Mesenchymal stem cell (in vitro differentiated cells and primary cell): ENCODE results near the gene KIAA1328.
A peak's percentile ranks its signal among the peaks of the same experiment; 100 is the strongest.

Experiments used
- DNase-seq: peaks from one replicate; pipeline ENCODE4 v3.0.0-alpha.2; 2013
- H2AFZ ChIP-seq: one replicate; pipeline ENCODE4 v1.6.1; 2013; ENCODE audit warnings: low read depth, mild to moderate bottlenecking, control low read depth, inconsistent platforms, low read length, moderate library complexity
- H2AK5ac ChIP-seq: 2 replicates; pipeline ENCODE4 v1.6.1; 2013; ENCODE audit warnings: low read length, moderate library complexity, mild to moderate bottlenecking, inconsistent platforms; ENCODE audit not compliant: severe bottlenecking
- H2BK120ac ChIP-seq: one replicate; pipeline ENCODE4 v1.6.1; 2013; ENCODE audit warnings: low read depth, mild to moderate bottlenecking, inconsistent platforms, low read length, moderate library complexity
- H2BK12ac ChIP-seq, 2 experiments: one replicate each; pipeline ENCODE4 v1.6.1; 2013; ENCODE audit warnings: inconsistent platforms in 2 of 2, low read length in 2 of 2, mild to moderate bottlenecking in 2 of 2, moderate library complexity in 2 of 2, control low read depth in 1 of 2
- H2BK15ac ChIP-seq: one replicate; pipeline ENCODE4 v1.6.1; 2013; ENCODE audit warnings: mild to moderate bottlenecking, low read depth, inconsistent platforms; ENCODE audit not compliant: poor library complexity, severe bottlenecking
- H2BK5ac ChIP-seq: 2 replicates; pipeline ENCODE4 v1.6.1; 2013; ENCODE audit warnings: low read depth, mild to moderate bottlenecking, low read length, control low read depth, inconsistent platforms; ENCODE audit not compliant: poor library complexity, severe bottlenecking
- H3K14ac ChIP-seq, 2 experiments: one replicate each; pipeline ENCODE4 v1.6.1; 2013; ENCODE audit warnings: inconsistent platforms in 2 of 2, low read length in 2 of 2, control low read depth in 1 of 2, mild to moderate bottlenecking in 1 of 2, moderate library complexity in 1 of 2
- H3K18ac ChIP-seq, 2 experiments: one replicate each; pipeline ENCODE4 v1.6.1; 2013; ENCODE audit warnings: inconsistent platforms in 2 of 2, low read length in 2 of 2, control low read depth in 1 of 2, low read depth in 1 of 2, mild to moderate bottlenecking in 1 of 2
- H3K23ac ChIP-seq, 2 experiments: one replicate each; pipeline ENCODE4 v1.6.1; 2013; ENCODE audit warnings: inconsistent platforms in 2 of 2, low read length in 2 of 2, mild to moderate bottlenecking in 2 of 2, moderate library complexity in 2 of 2, control low read depth in 1 of 2
- H3K27ac ChIP-seq: 2 replicates; pipeline ENCODE4 v1.5.1; 2013; ENCODE audit warnings: mild to moderate bottlenecking, moderate library complexity, low read length, control low read depth, inconsistent platforms; ENCODE audit not compliant: poor library complexity, severe bottlenecking
- H3K27me3 ChIP-seq, 2 experiments: 2 replicates each; pipeline versions ENCODE4 v1.6.1 to v1.7.0; 2013; ENCODE audit warnings: low read length in 2 of 2, mild to moderate bottlenecking in 2 of 2, moderate library complexity in 2 of 2, control low read depth in 1 of 2, inconsistent platforms in 1 of 2; ENCODE audit not compliant: control insufficient read depth in 1 of 2, insufficient read depth in 1 of 2
- H3K36me3 ChIP-seq, 2 experiments: 2 replicates each; pipeline versions ENCODE4 v1.6.1 to v1.7.0; 2013; ENCODE audit warnings: low read length in 2 of 2, control low read depth in 1 of 2, inconsistent platforms in 1 of 2, low read depth in 1 of 2, mild to moderate bottlenecking in 1 of 2; ENCODE audit not compliant: insufficient read depth in 2 of 2, control insufficient read depth in 1 of 2
- H3K4ac ChIP-seq, 2 experiments: one replicate each; pipeline ENCODE4 v1.6.1; 2013; ENCODE audit warnings: inconsistent platforms in 2 of 2, low read length in 2 of 2, mild to moderate bottlenecking in 2 of 2, moderate library complexity in 2 of 2, control low read depth in 1 of 2, low read depth in 1 of 2
- H3K4me1 ChIP-seq: 2 replicates; pipeline ENCODE4 v1.6.1; 2013; ENCODE audit warnings: low read depth, low read length, control low read depth; ENCODE audit not compliant: control insufficient read depth, insufficient read depth
- H3K4me2 ChIP-seq: 2 replicates; pipeline ENCODE4 v1.6.1; 2013; ENCODE audit warnings: low read length, mild to moderate bottlenecking, inconsistent platforms; ENCODE audit not compliant: poor library complexity, severe bottlenecking
- H3K4me3 ChIP-seq, 2 experiments: 2 replicates each; pipeline versions ENCODE4 v1.5.1 to v1.7.0; 2013; ENCODE audit warnings: low read length in 2 of 2, mild to moderate bottlenecking in 2 of 2, control low read depth in 1 of 2, low read depth in 1 of 2; ENCODE audit not compliant: insufficient read depth in 1 of 2
- H3K79me1 ChIP-seq: replicated peaks from 2 replicates; pipeline ENCODE4 v1.6.1; 2013; ENCODE audit warnings: mild to moderate bottlenecking, control low read depth, low read length, inconsistent platforms; ENCODE audit not compliant: poor library complexity, severe bottlenecking
- H3K9ac ChIP-seq: 2 replicates; pipeline ENCODE4 v1.7.0; 2013; ENCODE audit warnings: mild to moderate bottlenecking, low read length, moderate library complexity
- H3K9me3 ChIP-seq: 2 replicates; pipeline ENCODE4 v1.7.0; 2013; ENCODE audit warnings: mild to moderate bottlenecking, low read length; ENCODE audit not compliant: control insufficient read depth
- H4K8ac ChIP-seq: one replicate; pipeline ENCODE4 v1.6.1; 2013; ENCODE audit warnings: inconsistent platforms, mild to moderate bottlenecking, low read length, moderate library complexity
- H4K91ac ChIP-seq: one replicate; pipeline ENCODE4 v1.6.1; 2013; ENCODE audit warnings: mild to moderate bottlenecking, low read length, inconsistent platforms
- WGBS: methylation state at CpG from one replicate; pipeline ENCODE4 v1.1.7; 2013; ENCODE audit warnings: mixed read lengths; 5-methylcytosine and 5-hydroxymethylcytosine counted together

The KIAA1328 gene

DNA sequence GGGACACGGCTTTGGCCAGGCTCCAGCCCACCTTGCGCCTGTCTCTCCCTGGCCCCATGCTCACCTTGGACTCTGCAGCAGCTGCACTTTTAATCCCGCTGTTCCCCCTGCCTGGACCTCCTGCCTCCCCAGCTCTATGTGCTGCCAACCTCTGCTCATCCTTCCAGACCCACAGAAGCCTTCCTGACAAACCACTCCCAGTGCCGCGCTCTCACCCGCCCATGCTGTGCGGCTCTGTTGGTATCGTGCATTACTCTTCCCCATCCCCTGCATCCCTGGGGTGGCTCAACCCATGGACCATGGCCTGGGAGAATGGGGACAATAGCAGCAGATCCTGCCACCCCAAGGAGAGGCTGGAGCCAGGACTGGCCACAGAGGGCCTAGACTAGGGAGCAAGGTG is 433.1 kb downstream of the KIAA1328 start:
- Histone ChIP-seq H3K4ac (no peak overlapping the region), H3K4me3 (no peak overlapping the region), H3K18ac (no peak overlapping the region), H3K27me3 (peaks cover 42 to 76% of the 10 kb centered on the region in 2 experiments), H3K4me2 (no peak overlapping the region), H3K4me1 (peaks cover 4% of the 10 kb centered on the region), H4K8ac (no peak overlapping the region), H2BK120ac (no peak overlapping the region), H2AK5ac (no peak overlapping the region), H3K9me3 (no peaks in the 10 kb centered on the region), H3K27ac (no peak overlapping the region), H3K23ac (no peak overlapping the region), H2BK12ac (no peak overlapping the region), H3K9ac (no peak overlapping the region), H2BK15ac (no peak overlapping the region), H2BK5ac (no peak overlapping the region), H3K79me1 (no peaks in the 10 kb centered on the region), H3K14ac (peak overlapping the region in 1 of 2 experiments; percentile 26), H3K36me3 (no peaks in the 10 kb centered on the region), H2AFZ (no peak overlapping the region), H4K91ac (no peak overlapping the region)
- WGBS = 93% methylated on average over 7 of the region's 8 CpGs
- no peak for DNase-seq

- H2AK5ac ChIP-seq = no peak overlapping the region
- no peak overlapping the region for H2BK12ac ChIP-seq
- no peak overlapping the region for H3K23ac ChIP-seq
- H3K27ac ChIP-seq = no peak overlapping the region
- H3K4me2 ChIP-seq = no peak overlapping the region
- no peaks in the 10 kb centered on the region for H3K79me1 ChIP-seq
- 82% methylated on average over 13 of the region's 14 CpGs for WGBS
- no peak overlapping the region for H2BK5ac ChIP-seq
- DNase-seq = no peak
- no peak overlapping the region for H2BK120ac ChIP-seq
- no peak overlapping the region for H3K18ac ChIP-seq
- H3K4ac ChIP-seq = no peak overlapping the region
- H3K9ac ChIP-seq = no peak overlapping the region
- peak overlapping the region in 1 of 2 experiments; percentile 23 for H3K14ac ChIP-seq
- H4K91ac ChIP-seq = no peak overlapping the region
- no peak overlapping the region for H3K4me3 ChIP-seq
- no peaks in the 10 kb centered on the region for H3K36me3 ChIP-seq
- peaks cover 20 to 60% of the 10 kb centered on the region in 2 experiments for H3K27me3 ChIP-seq
- H2AFZ ChIP-seq = no peak overlapping the region
- no peak overlapping the region for H4K8ac ChIP-seq
- H3K9me3 ChIP-seq = no peaks in the 10 kb centered on the region
- no peak overlapping the region for H2BK15ac ChIP-seq
- H3K4me1 ChIP-seq = peaks cover 2% of the 10 kb centered on the region
Measured at GRCh38 chr18:37264956-37265355, 436.0 kb downstream of the KIAA1328 start.

GRCh38 chr18:37265382-37265781 is 436.5 kb downstream of the KIAA1328 start:
- Histone ChIP-seq H3K36me3 (no peaks in the 10 kb centered on the region), H3K18ac (no peak overlapping the region), H2BK120ac (no peak overlapping the region), H2AK5ac (no peak overlapping the region), H3K4me2 (no peak overlapping the region), H3K23ac (no peak overlapping the region), H2BK15ac (no peak overlapping the region), H3K27me3 (peaks cover 16 to 59% of the 10 kb centered on the region in 2 experiments), H3K79me1 (no peaks in the 10 kb centered on the region), H2BK5ac (no peak overlapping the region), H3K27ac (no peak overlapping the region), H3K9me3 (no peaks in the 10 kb centered on the region), H3K4me1 (peaks cover 2% of the 10 kb centered on the region), H3K4ac (no peak overlapping the region), H4K8ac (no peak overlapping the region), H3K4me3 (no peak overlapping the region), H2BK12ac (no peak overlapping the region), H4K91ac (no peak overlapping the region), H3K14ac (no peak overlapping the region), H2AFZ (no peak overlapping the region), H3K9ac (no peak overlapping the region)
- WGBS = 95% methylated on average over 2 of the region's 2 CpGs
- no peak for DNase-seq

- H3K9me3 ChIP-seq = no peaks in the 10 kb centered on the region
- H3K36me3 ChIP-seq = no peaks in the 10 kb centered on the region
- no peak for DNase-seq
- no peak overlapping the region for H3K4ac ChIP-seq
- H2BK15ac ChIP-seq = no peak overlapping the region
- H3K9ac ChIP-seq = no peak overlapping the region
- H3K23ac ChIP-seq = no peak overlapping the region
- H2AK5ac ChIP-seq = no peak overlapping the region
- H2BK12ac ChIP-seq = no peak overlapping the region
- H3K4me2 ChIP-seq = no peak overlapping the region
- no peak overlapping the region for H2BK5ac ChIP-seq
- no peak overlapping the region for H2AFZ ChIP-seq
- H3K4me3 ChIP-seq = no peak overlapping the region
- H3K4me1 ChIP-seq = peaks cover 2% of the 10 kb centered on the region
- H3K27me3 ChIP-seq = peaks cover 10 to 50% of the 10 kb centered on the region in 2 experiments
- no peak overlapping the region for H3K14ac ChIP-seq
- H4K91ac ChIP-seq = no peak overlapping the region
- H3K27ac ChIP-seq = no peak overlapping the region
- no peak overlapping the region for H3K18ac ChIP-seq
- no peak overlapping the region for H2BK120ac ChIP-seq
- no peaks in the 10 kb centered on the region for H3K79me1 ChIP-seq
- H4K8ac ChIP-seq = no peak overlapping the region
- WGBS = 53% methylated on average over 13 of the region's 13 CpGs
Measured at GRCh38 chr18:37266290-37266689, 437.4 kb downstream of the KIAA1328 start.
